Caco-2 (cell line): ENCODE data around the gene TRIM15. TPM values are rescaled to one million over a fixed set of nuclear protein-coding genes. Genes with fewer than 3 reads are reported as not detected.

ENCODE experiments used
- total RNA-seq: library from RNA; stranded (reverse); gene quantifications from 2 replicates; pipeline ENCODE4 v1.2.3, GENCODE V29; 2022

TRIM15 gene
- total RNA-seq, 1 experiment from 2014 or later: 6.9 TPM

Other genes with a start within 250 kb of the TRIM15 start
- gene HLA-A, start 221.0 kb upstream of the TRIM15 start, total RNA-seq: 192 and 198 TPM in 2 replicates
- gene POLR1H, start 102.3 kb upstream of the TRIM15 start, total RNA-seq: 26.1 and 27.6 TPM in 2 replicates
- gene PPP1R11, start 96.3 kb upstream of the TRIM15 start, total RNA-seq: 35.5 and 35.6 TPM in 2 replicates
- 0.23 and 0.37 TPM in 2 replicates for gene RNF39, start 87.8 kb upstream of the TRIM15 start, total RNA-seq
- 0.70 and 0.74 TPM in 2 replicates for gene TRIM31, start 50.5 kb upstream of the TRIM15 start, total RNA-seq
- not detected in 2 replicates for gene TRIM40, start 27.4 kb upstream of the TRIM15 start, total RNA-seq
- gene TRIM10, start 2.3 kb upstream of the TRIM15 start, total RNA-seq: 0.95 and 1.4 TPM in 2 replicates
- gene TRIM26, start 49.9 kb downstream of the TRIM15 start, total RNA-seq: 48.1 and 49.0 TPM in 2 replicates
- 12.7 and 14.5 TPM in 2 replicates for gene TRIM39, start 163.4 kb downstream of the TRIM15 start, total RNA-seq
- gene RPP21, start 181.6 kb downstream of the TRIM15 start, total RNA-seq: 44.2 and 47.5 TPM in 2 replicates